OCI-LY7 (cell line): ENCODE results near the gene VSIR. TPM values are rescaled to one million over a fixed set of nuclear protein-coding genes. Genes with fewer than 3 reads are reported as not detected.
A peak's percentile ranks its signal among the peaks of the same experiment; 100 is the strongest.

Source experiments
- BruUV-seq: library from RNA; stranded (reverse); fragments of 400-500 nt; replicated peaks from 2 replicates; lab custom pipeline; 2021; lab: Mats Ljungman, UMichigan
- CTCF ChIA-PET: fragments of 300-600 bp; sonication (Branson Sonifier 250); formaldehyde crosslinking; loops from one replicate; lab custom pipeline; 2022; ENCODE audit warnings: antibody characterized with exemption; ENCODE audit not compliant: unreplicated experiment; lab: Charles Lee
- POLR2A ChIA-PET: fragments of 300-600 bp; sonication (Branson Sonifier 250); formaldehyde crosslinking; loops from one replicate; lab custom pipeline; 2022; ENCODE audit warnings: antibody characterized with exemption; lab: Charles Lee
- DNase-seq: peaks from one replicate; pipeline ENCODE4 v3.0.0-alpha.2; 2015; ENCODE audit warnings: low spot score
- H2AFZ ChIP-seq: fragments of 200-600 bp; sonication (generic), shearing (Covaris generic); 2 replicates; pipeline ENCODE4 v1.6.1; 2014; ENCODE audit warnings: mild to moderate bottlenecking, antibody characterized with exemption, low read length, moderate library complexity
- H3K27ac ChIP-seq: fragments of 200-600 bp; sonication (generic); 2 replicates; pipeline ENCODE4 v1.5.1; 2014; ENCODE audit warnings: mixed run types, low read depth, mild to moderate bottlenecking, moderate library complexity, low read length, inconsistent platforms; ENCODE audit not compliant: poor library complexity, severe bottlenecking
- H3K36me3 ChIP-seq: fragments of 200-600 bp; sonication (generic); 2 replicates; pipeline ENCODE4 v1.6.1; 2014; ENCODE audit warnings: mild to moderate bottlenecking, antibody characterized with exemption, low read length, moderate library complexity, mixed read lengths; ENCODE audit not compliant: insufficient read depth
- H3K4me1 ChIP-seq: fragments of 200-600 bp; sonication (generic); 2 replicates; pipeline ENCODE4 v1.5.1; 2014; ENCODE audit warnings: mild to moderate bottlenecking, low read length; ENCODE audit not compliant: insufficient read depth, poor library complexity, severe bottlenecking
- H3K4me2 ChIP-seq: fragments of 200-600 bp; sonication (generic); 2 replicates; pipeline ENCODE4 v1.6.1; 2014; ENCODE audit warnings: mild to moderate bottlenecking, low read length
- H3K4me3 ChIP-seq: fragments of 200-600 bp; sonication (generic); 2 replicates; pipeline ENCODE4 v1.5.1; 2014; ENCODE audit warnings: mild to moderate bottlenecking, low read depth, low read length; ENCODE audit not compliant: poor library complexity, severe bottlenecking
- H3K79me2 ChIP-seq: fragments of 200-600 bp; sonication (generic); 2 replicates; pipeline ENCODE4 v1.6.1; 2016; ENCODE audit warnings: low read depth, mild to moderate bottlenecking, low read length, moderate library complexity, mixed read lengths; ENCODE audit not compliant: insufficient read depth
- H3K9me2 ChIP-seq: fragments of 200-600 bp; sonication (generic); 2 replicates; pipeline ENCODE4 v1.6.1; 2016; ENCODE audit warnings: mild to moderate bottlenecking, low read length, mixed read lengths; ENCODE audit not compliant: insufficient read depth
- H3K9me3 ChIP-seq: fragments of 200-600 bp; sonication (generic); 2 replicates; pipeline ENCODE4 v1.6.1; 2014; ENCODE audit warnings: mild to moderate bottlenecking, mixed run types, low read length, mixed read lengths
- H4K20me1 ChIP-seq: fragments of 200-600 bp; sonication (generic); 2 replicates; pipeline ENCODE4 v1.6.1; 2014; ENCODE audit warnings: mild to moderate bottlenecking, antibody characterized with exemption, low read length, moderate library complexity, mixed read lengths; ENCODE audit not compliant: insufficient read depth
- CTCF ChIP-seq: fragments of 200-600 bp; sonication (generic); conservative IDR thresholded peaks from 2 replicates; pipeline ENCODE4 v1.5.1; 2014; ENCODE audit warnings: mild to moderate bottlenecking, antibody characterized with exemption, low read length, moderate library complexity, mixed read lengths
- EZH2phosphoT487 ChIP-seq: fragments of 200-600 bp; sonication (generic); IDR thresholded peaks from 2 replicates; pipeline ENCODE4 v1.6.1; 2018; ENCODE audit warnings: low read depth, borderline replicate concordance, mild to moderate bottlenecking, mixed run types, antibody characterized with exemption, low read length, moderate library complexity, mixed read lengths
- intact Hi-C: fragments of 100-400 bp; cut with micrococcal nuclease; formaldehyde crosslinking; loops from one replicate; pipeline ENCODE4 v1.10.0; 2022; ENCODE audit not compliant: unreplicated experiment
- total RNA-seq, 2 experiments: library from RNA; depleted of rRNA in 1 of 2; stranded (reverse); fragments of >200 nt in 1 of 2; shearing (Covaris generic) in 1 of 2; gene quantifications; 2 replicates each; pipeline ENCODE4 v1.2.3, GENCODE V29; 2014 to 2022

Gene VSIR
- total RNA-seq, 2 experiments from 2014 or later: 2.2 to 9.0 TPM

GRCh38 chr10:71735709-71736569, 37.4 kb downstream of the VSIR start:
- H3K4me2 ChIP-seq: peak overlapping the region; percentile 66
- no peaks in the 10 kb centered on the region for H3K79me2 ChIP-seq
- intact Hi-C loops: no loop called here
- CTCF ChIA-PET: interaction anchor here (0.6 kb wide), 1 partner anchor 406 kb away, joined by 3 read pairs; no protein-coding TSS in a partner anchor
- no peaks in the 10 kb centered on the region for H3K36me3 ChIP-seq
- peaks cover 42% of the 10 kb centered on the region for H3K4me1 ChIP-seq
- no TSS peak for BruUV-seq
- H4K20me1 ChIP-seq: no peaks in the 10 kb centered on the region
- POLR2A ChIA-PET: interaction anchor here (0.9 to 1.9 kb wide), 5 partner anchors 10 to 38 kb away, joined by 3 to 5 read pairs (median 3); partner anchors contain the start of gene VSIR
- H2AFZ ChIP-seq: peak overlapping the region; percentile 77
- TF ChIP-seq EZH2phosphoT487: no peak
- no peak for TF ChIP-seq CTCF
- peak; percentile 54 for DNase-seq
- peak overlapping the region; percentile 15 for H3K4me3 ChIP-seq
- no peaks in the 10 kb centered on the region for H3K9me2 ChIP-seq
- H3K27ac ChIP-seq: peak overlapping the region; percentile 42
- no peaks in the 10 kb centered on the region for H3K9me3 ChIP-seq

GRCh38 chr10:71734797-71735196, 38.5 kb downstream of the VSIR start:
- H3K36me3 ChIP-seq: no peaks in the 10 kb centered on the region
- no peaks in the 10 kb centered on the region for H4K20me1 ChIP-seq
- no peak overlapping the region for H2AFZ ChIP-seq
- H3K4me2 ChIP-seq: peak overlapping the region; percentile 66
- H3K4me1 ChIP-seq: peaks cover 45% of the 10 kb centered on the region
- H3K4me3 ChIP-seq: no peak overlapping the region
- intact Hi-C loops: no loop called here
- TF ChIP-seq EZH2phosphoT487: no peak
- TF ChIP-seq CTCF: no peak
- no peaks in the 10 kb centered on the region for H3K9me2 ChIP-seq
- no peaks in the 10 kb centered on the region for H3K79me2 ChIP-seq
- no peak overlapping the region for H3K27ac ChIP-seq
- DNase-seq: no peak
- ChIA-PET CTCF (no interaction called here), POLR2A (interaction anchor here (1.8 kb wide), 1 partner anchor 23 kb away, joined by 5 read pairs; no protein-coding TSS in a partner anchor)
- no peaks in the 10 kb centered on the region for H3K9me3 ChIP-seq
- BruUV-seq: no TSS peak

- Histone ChIP-seq H3K79me2 (no peaks in the 10 kb centered on the region), H3K4me2 (no peak overlapping the region), H3K4me1 (peaks cover 67% of the 10 kb centered on the region), H3K4me3 (no peak overlapping the region), H4K20me1 (no peaks in the 10 kb centered on the region), H3K36me3 (no peaks in the 10 kb centered on the region), H3K27ac (no peak overlapping the region), H3K9me2 (no peaks in the 10 kb centered on the region), H2AFZ (no peak overlapping the region), H3K9me3 (no peaks in the 10 kb centered on the region)
- CTCF ChIA-PET: no interaction called here
- intact Hi-C loops: no loop called here
- BruUV-seq: no TSS peak
- TF ChIP-seq CTCF (no peak), EZH2phosphoT487 (no peak)
- no peak for DNase-seq
- POLR2A ChIA-PET: interaction anchor here (1.4 kb wide), 1 partner anchor 21 kb away, joined by 3 read pairs; no protein-coding TSS in a partner anchor
These were observed 41.5 kb downstream of the VSIR start for GRCh38 chr10:71731791-71732190.
